HG03095 (cell line): ENCODE data around the gene C11orf71.
A peak's percentile ranks its signal among the peaks of the same experiment; 100 is the strongest.

ENCODE experiments used
- ATAC-seq: cut with Tn5 transposase; IDR thresholded peaks from one replicate; pipeline ENCODE4 v1.9.1; 2021; ENCODE audit warnings: moderate library complexity; ENCODE audit not compliant: unreplicated experiment

C11orf71 gene

GRCh38 chr11:114399490-114400215, 658 bp downstream of the C11orf71 start:
- peak; percentile 30 for ATAC-seq

DNA sequence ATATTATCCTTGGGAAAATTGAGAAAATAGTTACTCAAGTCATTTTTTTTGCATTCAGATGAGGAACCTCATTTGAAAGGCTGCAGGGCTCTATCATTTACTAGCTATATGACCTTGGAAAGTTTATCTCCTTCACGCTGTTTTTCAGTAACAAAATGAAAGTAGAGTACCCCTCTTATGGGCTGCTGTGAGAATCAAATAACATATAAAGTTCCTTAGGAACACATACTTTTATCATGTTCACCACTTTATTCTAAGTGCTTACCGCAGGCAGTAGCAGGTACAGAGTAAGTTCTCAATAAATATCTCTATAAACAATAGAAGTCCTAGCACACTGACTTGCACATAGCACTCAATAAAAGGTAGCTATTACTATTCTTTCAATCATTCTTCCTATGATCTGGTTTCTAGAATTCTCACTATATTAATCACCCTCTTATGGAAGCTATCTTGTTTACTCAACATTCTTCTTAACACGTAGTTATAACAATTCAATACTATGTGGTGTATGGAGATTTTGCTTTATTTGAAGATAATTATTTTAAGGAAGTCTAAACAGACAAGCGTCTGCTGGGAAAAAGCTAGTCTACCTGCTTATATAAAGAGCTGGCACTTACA, 1.9 kb downstream of the C11orf71 start:
- no peak for ATAC-seq

DNA sequence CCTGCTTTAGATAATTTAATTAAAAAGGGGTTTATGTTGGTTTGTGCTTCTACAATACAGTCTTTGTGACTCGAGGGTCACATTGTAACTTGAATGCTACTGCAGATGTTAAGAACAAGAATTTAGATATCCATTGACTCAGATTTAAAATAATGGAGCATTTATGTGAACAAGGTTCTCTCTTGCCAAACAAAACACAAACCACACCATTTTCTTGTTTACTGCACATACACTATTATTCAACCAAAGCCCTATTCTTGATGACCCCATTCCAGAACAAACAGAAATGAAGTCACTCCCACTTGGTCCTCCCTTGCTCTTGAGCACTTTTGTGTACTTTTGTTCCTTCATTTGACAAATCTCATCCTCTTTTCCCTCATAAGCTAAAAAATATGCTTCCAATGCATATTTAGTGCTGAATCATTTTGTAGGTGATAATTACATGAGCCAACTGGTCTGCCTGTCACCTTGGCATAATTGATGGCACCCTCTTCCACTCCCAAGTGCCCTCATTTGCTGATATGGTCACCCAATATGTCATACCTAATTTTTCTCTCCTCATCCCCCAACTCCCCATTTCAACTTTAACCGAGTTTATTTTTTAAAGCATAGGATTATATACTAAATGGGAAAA, 2.8 kb downstream of the C11orf71 start:
- no peak for ATAC-seq

- no peak for ATAC-seq
These were observed 3.4 kb downstream of the C11orf71 start for GRCh38 chr11:114396916-114397315.

GRCh38 chr11:114395736-114396135, 4.6 kb downstream of the C11orf71 start:
- no peak for ATAC-seq

GRCh38 chr11:114392735-114393667, 7.3 kb downstream of the C11orf71 start:
- ATAC-seq, result no peak

DNA sequence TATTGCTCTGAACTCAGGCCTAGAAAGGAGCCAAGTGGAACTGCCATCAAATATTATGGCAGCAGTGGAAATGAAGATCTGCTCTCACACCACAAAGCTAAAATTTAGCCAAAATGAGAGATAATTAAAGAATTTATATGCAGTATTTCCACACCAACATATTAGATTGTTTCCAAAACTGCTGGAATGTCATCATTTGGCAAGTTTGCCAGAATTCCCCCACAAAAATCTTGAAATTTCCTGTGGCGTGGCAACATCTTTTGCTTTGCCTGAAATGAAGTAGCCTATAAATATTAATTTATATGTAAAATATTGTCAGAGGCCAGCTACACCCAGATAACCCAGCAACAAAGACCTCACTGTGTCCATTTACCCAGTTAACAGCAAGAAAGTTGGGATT, 13.8 kb downstream of the C11orf71 start:
- ATAC-seq, result no peak

GRCh38 chr11:114386131-114386530, 14.2 kb downstream of the C11orf71 start:
- ATAC-seq, result no peak

DNA sequence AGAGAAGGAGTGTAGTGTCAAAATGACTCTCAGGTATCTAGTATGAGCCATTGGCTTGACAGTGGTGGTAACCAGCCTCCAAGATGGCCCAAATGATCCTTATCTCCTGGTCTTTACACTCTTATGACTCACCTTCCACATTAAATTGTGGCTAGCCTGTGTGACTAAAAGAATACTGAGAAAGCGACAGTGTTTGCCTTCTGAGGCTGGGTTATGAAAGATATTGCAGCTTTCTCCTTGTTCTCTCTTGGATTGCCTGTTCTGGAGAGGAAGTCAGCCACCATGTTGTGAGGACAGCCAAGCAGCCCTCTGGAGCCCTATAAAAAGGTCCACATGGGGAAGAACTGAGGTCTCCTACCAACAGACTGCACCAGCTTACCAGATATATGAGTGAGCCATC, 15.8 kb downstream of the C11orf71 start:
- no peak for ATAC-seq

GRCh38 chr11:114382509-114382908, 17.8 kb downstream of the C11orf71 start:
- ATAC-seq, result no peak

DNA sequence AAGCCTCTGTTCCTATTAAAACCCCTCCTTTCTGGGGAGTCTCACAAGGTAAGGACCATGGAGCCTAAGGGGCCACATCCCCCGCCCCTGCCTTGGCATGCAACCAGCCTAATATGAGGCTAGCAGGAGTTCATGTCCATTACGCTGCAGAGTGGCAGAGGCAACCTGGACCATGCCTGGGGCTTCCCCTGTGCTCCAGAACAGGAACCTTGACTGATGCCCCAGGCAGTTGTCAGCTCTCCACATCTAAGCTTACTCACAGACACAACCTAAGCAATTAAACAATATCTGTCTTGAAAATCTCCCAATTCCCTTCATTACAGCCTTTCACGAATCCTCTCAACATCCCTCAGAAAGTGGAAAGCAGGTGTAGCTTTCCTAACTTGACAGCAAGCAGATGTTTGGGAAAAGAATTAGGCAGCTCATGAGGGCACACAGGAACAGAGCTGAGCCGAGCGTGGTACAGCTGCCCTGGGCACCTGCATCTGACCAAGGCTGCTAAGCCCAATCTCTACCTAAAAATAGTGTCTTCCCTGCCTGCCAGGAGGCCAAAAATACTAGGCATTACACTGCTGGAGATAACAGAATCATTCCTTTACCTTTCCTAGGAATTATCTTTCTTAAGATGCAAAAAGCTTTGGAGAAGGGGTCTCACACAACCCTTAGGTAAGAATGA, 20.8 kb downstream of the C11orf71 start:
- ATAC-seq, result no peak

DNA sequence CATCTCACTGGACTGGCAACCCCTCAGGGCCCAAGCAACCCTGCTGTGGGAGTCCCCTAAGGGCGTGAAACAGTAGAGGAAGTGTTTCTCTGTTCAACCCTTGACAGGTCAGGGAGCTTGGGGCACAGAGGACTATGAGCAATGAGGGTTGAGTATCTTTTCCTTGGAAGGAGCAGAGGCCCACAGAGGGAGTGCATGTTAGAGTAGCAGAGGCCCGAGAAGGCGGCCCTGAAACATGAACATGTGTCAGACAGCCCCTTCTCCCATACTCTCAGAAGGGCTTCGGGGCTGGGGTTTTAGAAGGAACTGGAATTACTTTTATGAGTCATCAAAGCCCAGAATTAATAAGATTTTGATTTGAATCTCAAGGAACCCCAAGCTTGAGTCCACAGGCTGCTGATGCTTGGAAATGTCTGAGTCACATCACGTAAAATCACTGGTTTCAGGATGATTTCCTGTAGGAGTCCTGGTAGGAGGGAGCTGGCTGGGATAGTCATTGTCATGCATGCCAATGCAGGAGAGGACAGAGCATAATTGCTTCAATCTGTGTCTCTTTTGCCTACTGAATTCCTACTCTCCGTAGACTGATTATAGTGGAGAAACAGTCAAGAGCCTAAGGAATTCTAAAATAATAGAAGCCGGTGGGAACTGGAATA, 22.6 kb downstream of the C11orf71 start:
- ATAC-seq, result no peak

GRCh38 chr11:114375052-114375451, 25.3 kb downstream of the C11orf71 start:
- no peak for ATAC-seq

DNA sequence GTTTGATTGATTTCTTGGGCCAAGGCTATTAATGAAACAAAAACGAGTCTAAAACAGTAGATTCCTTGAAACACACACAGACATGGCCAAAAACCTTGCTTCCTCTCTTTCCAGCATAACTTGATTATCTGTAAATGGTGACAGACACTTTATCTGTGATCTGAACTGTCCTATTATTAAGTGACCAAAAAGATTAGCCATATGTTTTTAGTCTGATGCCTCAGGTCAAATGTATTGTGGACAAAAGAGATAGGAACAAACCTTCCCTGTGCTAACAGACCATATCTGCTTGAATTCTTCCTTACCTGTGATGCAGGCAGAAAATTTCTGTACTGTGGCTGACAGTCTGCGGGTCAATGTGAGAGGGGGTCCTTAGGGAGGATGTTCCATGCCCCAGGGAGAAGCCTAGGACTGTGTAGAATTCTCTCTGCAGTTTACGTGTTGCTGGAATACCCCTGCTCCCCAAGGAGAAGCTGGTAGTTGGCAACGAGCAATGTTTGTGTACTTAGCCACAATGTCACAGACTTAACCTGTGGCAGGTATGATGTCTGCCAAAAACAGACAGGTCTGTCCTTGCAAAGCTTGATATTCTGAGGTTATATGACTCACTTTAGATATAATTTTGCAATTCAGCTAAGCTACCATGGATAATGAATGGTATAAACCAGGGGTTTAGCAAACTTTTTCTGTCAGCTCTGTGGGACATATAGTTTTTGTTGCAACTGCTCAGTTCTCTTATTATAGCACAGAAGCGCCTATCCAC, 31.2 kb downstream of the C11orf71 start:
- no peak for ATAC-seq

GRCh38 chr11:114367244-114367957, 32.9 kb downstream of the C11orf71 start:
- ATAC-seq, result no peak

GRCh38 chr11:114366331-114367243, 33.7 kb downstream of the C11orf71 start:
- no peak for ATAC-seq

DNA sequence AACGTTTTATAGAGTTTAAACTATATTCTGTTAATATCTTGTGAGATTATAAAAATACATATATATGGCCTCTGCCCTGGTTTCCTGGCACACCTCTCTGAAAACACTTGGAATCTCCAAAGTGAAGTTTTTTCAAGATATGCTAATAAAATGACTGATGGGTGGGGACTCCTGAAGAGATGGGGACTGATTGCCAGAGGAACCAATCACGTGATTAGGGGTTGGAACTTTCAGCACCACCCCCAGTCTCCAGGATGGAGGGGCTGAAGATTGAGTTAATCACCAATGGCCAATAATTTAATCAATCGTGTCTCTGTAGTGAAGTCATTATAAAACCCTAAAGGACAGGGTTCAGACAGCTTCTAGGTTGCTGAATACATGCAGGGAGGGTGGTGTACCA, 37.4 kb downstream of the C11orf71 start:
- ATAC-seq, result no peak

- ATAC-seq, result no peak
These were observed 38.0 kb downstream of the C11orf71 start for GRCh38 chr11:114362326-114362725.
